HepG2 (cell line): ENCODE measurements around the gene ATL2. TPM values are rescaled to one million over a fixed set of nuclear protein-coding genes. Genes with fewer than 3 reads are reported as not detected.

Source experiments
- BATF2 ChIP-seq: sonication (generic); formaldehyde crosslinking; IDR thresholded peaks from 2 replicates; pipeline ENCODE4 v1.8.0; 2022; ENCODE audit warnings: mild to moderate bottlenecking, missing genetic modification reagents, moderate library complexity
- CHD4 ChIP-seq: fragments of 200-600 bp; sonication (generic); IDR thresholded peaks from 2 replicates; pipeline ENCODE4 v1.7.0; 2017; ENCODE audit warnings: mild to moderate bottlenecking, low read length, borderline replicate concordance
- FOXK1 ChIP-seq: sonication (generic); formaldehyde crosslinking; IDR thresholded peaks from 2 replicates; pipeline ENCODE4 v1.4.0; 2020; ENCODE audit warnings: low read depth, missing genetic modification reagents, borderline replicate concordance
- PRDM4 ChIP-seq: sonication (generic); formaldehyde crosslinking; IDR thresholded peaks from 2 replicates; pipeline ENCODE4 v1.9.0; 2021; ENCODE audit warnings: missing genetic modification reagents, borderline replicate concordance
- PRPF4 ChIP-seq: fragments of 200-400 bp; formaldehyde crosslinking; IDR thresholded peaks from 2 replicates; pipeline ENCODE4 v1.6.1; 2016; ENCODE audit warnings: low read length, low read depth; ENCODE audit not compliant: poor library complexity, severe bottlenecking
- REST ChIP-seq, 2 experiments: IDR thresholded peaks; 2 replicates each; pipeline ENCODE4 v1.6.1; 2011 to 2012; ENCODE audit warnings: low read length in 2 of 2, borderline replicate concordance in 1 of 2, low read depth in 1 of 2, mild to moderate bottlenecking in 1 of 2, moderate library complexity in 1 of 2
- TCF12 ChIP-seq, 2 experiments: fragments of 450-650 bp in 1 of 2; sonication (generic) in 1 of 2; formaldehyde crosslinking in 1 of 2; IDR thresholded peaks; 2 replicates each; pipeline versions ENCODE4 v1.6.1 to v1.8.0; 2017 to 2022; ENCODE audit warnings: antibody characterized with exemption in 1 of 2, mild to moderate bottlenecking in 1 of 2, missing genetic modification reagents in 1 of 2, moderate library complexity in 1 of 2
- ZFP36L2 ChIP-seq: sonication (generic); formaldehyde crosslinking; IDR thresholded peaks from 2 replicates; pipeline ENCODE4 v1.4.0; 2020; ENCODE audit warnings: missing genetic modification reagents
- ZSCAN21 ChIP-seq: sonication (generic); formaldehyde crosslinking; IDR thresholded peaks from 2 replicates; pipeline ENCODE4 v1.8.0; 2022; ENCODE audit warnings: mild to moderate bottlenecking, missing genetic modification reagents, moderate library complexity, borderline replicate concordance
- polyA plus RNA-seq, 8 experiments: library from polyadenylated mRNA; depleted of rRNA in 3 of 8; stranded (reverse) in 7 of 8; unstranded in 1 of 8; fragments of >200 nt; fragmentation: Illumina TruSeq in 4 of 8; extraction: Trizol in 4 of 8; gene quantifications; 2 replicates each; pipeline versions ENCODE4 v1.2.1 to v1.2.3, GENCODE V29; 2011 to 2016; ENCODE audit warnings: low read depth in 4 of 8, missing spikeins in 1 of 8, mixed read lengths in 1 of 8; ENCODE audit not compliant: insufficient read depth in 1 of 8
- total RNA-seq, 5 experiments: library from RNA; depleted of rRNA; stranded (reverse); fragments of >200 nt; fragmentation: Illumina TruSeq; extraction: Trizol; gene quantifications; 2 replicates each; pipeline ENCODE4 v1.2.3, GENCODE V29; 2016; ENCODE audit warnings: low read depth in 1 of 5
- TF ChIP-seq, protein P1 (sequence below): sonication (generic); formaldehyde crosslinking; IDR thresholded peaks from 2 replicates; pipeline ENCODE4 v1.5.0; 2020; ENCODE audit warnings: mild to moderate bottlenecking, missing genetic modification reagents, borderline replicate concordance
- TF ChIP-seq, protein P2 (sequence below): sonication (generic); formaldehyde crosslinking; IDR thresholded peaks from 2 replicates; pipeline ENCODE4 v1.5.1; 2020; ENCODE audit warnings: missing genetic modification reagents, mild to moderate bottlenecking, borderline replicate concordance

The ATL2 gene
- total and polyA plus RNA-seq, 2 of the 13 experiments (the other 11 are each of a cell fraction or from before 2014, with no cell fraction given) = 56.5 to 119 TPM

DNA sequence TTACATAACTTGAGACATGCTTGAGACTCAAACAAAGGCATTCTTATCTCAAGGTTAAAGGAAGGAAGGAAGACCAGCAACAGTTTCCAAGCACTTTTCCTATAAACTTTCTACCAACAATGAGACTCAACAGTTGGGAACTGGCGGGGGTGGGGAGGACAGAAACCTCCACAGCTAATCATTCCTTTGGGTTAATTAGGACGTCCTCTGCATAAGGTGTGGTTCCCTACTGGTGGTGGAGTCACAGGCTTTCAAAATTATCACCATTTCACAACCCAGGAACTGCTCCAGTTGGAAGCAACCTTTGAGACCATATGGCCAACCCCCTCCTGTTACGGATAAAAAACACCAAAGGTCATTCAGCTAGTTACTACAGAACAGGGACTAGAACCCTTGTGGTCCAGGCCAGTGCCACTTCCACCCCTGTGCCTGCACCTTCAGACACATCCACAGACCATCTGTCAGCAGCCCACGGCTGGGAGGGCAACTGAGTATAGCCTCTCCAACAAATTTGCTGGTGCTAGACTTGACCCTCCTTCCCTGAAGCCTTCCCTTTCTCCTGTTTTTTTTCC, 30.1 kb upstream of the ATL2 start (continued):
- no peak for TF ChIP-seq TCF12 (IDR thresholded peaks at IDR 0.05)
- TF ChIP-seq TCF12 (CRISPR knock-in tag; IDR thresholded peaks at IDR 0.05) = no peak
- peak in 1 of 2 experiments; percentile 60; a peak in 1 of 4 replicates for TF ChIP-seq REST (IDR thresholded peaks at IDR 0.05; ENCODE audit: borderline replicate concordance in 1 of 2, low read depth in 1 of 2, low read length in 2 of 2)
- TF ChIP-seq ZFP36L2 (CRISPR knock-in tag) = no peak
- no peak for TF ChIP-seq ZSCAN21 (CRISPR knock-in tag)
- TF ChIP-seq BATF2 (CRISPR knock-in tag) = no peak
- TF ChIP-seq, protein P1, sequence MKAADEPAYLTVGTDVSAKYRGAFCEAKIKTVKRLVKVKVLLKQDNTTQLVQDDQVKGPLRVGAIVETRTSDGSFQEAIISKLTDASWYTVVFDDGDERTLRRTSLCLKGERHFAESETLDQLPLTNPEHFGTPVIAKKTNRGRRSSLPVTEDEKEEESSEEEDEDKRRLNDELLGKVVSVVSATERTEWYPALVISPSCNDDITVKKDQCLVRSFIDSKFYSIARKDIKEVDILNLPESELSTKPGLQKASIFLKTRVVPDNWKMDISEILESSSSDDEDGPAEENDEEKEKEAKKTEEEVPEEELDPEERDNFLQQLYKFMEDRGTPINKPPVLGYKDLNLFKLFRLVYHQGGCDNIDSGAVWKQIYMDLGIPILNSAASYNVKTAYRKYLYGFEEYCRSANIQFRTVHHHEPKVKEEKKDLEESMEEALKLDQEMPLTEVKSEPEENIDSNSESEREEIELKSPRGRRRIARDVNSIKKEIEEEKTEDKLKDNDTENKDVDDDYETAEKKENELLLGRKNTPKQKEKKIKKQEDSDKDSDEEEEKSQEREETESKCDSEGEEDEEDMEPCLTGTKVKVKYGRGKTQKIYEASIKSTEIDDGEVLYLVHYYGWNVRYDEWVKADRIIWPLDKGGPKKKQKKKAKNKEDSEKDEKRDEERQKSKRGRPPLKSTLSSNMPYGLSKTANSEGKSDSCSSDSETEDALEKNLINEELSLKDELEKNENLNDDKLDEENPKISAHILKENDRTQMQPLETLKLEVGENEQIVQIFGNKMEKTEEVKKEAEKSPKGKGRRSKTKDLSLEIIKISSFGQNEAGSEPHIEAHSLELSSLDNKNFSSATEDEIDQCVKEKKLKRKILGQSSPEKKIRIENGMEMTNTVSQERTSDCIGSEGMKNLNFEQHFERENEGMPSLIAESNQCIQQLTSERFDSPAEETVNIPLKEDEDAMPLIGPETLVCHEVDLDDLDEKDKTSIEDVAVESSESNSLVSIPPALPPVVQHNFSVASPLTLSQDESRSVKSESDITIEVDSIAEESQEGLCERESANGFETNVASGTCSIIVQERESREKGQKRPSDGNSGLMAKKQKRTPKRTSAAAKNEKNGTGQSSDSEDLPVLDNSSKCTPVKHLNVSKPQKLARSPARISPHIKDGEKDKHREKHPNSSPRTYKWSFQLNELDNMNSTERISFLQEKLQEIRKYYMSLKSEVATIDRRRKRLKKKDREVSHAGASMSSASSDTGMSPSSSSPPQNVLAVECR (CRISPR knock-in tag) = peak; percentile 44; the same call in 1 of the 2 replicates
- TF ChIP-seq PRPF4 = no peak
- no peak for TF ChIP-seq PRDM4 (CRISPR knock-in tag)
- 0 out of 2 replicates have a peak, but pooled peaks have one; percentile 65 for TF ChIP-seq CHD4
- TF ChIP-seq, protein P2, sequence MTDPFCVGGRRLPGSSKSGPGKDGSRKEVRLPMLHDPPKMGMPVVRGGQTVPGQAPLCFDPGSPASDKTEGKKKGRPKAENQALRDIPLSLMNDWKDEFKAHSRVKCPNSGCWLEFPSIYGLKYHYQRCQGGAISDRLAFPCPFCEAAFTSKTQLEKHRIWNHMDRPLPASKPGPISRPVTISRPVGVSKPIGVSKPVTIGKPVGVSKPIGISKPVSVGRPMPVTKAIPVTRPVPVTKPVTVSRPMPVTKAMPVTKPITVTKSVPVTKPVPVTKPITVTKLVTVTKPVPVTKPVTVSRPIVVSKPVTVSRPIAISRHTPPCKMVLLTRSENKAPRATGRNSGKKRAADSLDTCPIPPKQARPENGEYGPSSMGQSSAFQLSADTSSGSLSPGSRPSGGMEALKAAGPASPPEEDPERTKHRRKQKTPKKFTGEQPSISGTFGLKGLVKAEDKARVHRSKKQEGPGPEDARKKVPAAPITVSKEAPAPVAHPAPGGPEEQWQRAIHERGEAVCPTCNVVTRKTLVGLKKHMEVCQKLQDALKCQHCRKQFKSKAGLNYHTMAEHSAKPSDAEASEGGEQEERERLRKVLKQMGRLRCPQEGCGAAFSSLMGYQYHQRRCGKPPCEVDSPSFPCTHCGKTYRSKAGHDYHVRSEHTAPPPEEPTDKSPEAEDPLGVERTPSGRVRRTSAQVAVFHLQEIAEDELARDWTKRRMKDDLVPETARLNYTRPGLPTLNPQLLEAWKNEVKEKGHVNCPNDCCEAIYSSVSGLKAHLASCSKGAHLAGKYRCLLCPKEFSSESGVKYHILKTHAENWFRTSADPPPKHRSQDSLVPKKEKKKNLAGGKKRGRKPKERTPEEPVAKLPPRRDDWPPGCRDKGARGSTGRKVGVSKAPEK (CRISPR knock-in tag) = peak; percentile 51; the same call in 1 of the 2 replicates
- TF ChIP-seq FOXK1 (CRISPR knock-in tag) = peak; percentile 48; the same call in 1 of the 2 replicates
